Measurements from ENCODE around the gene HPS3.
"Not testable (repeated sequence)": the region's sequence is repeated elsewhere in the genome, so short reads cannot be mapped to it uniquely, and the experiment has no call there.

HPS3 gene

DNA sequence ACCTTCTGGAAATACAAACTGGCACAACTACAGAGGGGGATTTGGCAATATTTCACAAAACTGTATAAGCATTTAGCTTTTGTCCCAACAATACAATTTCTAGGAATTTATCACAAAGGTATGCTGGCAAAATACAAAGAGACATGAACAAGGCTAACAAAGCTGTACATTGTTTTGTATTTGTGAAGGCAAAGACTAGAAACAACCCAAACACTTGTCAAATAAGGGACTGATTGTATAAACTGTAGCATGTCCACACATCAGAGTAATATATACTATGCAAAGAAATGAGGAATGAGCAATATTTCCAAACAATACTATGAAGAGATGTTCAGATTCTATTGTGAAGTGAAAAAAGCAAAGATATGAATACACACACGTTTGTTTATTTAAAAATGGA is 65.8 kb downstream of the HPS3 start:
- no peak for DNase-seq (ENCODE audit: low read depth in 2 of 2)

DNA sequence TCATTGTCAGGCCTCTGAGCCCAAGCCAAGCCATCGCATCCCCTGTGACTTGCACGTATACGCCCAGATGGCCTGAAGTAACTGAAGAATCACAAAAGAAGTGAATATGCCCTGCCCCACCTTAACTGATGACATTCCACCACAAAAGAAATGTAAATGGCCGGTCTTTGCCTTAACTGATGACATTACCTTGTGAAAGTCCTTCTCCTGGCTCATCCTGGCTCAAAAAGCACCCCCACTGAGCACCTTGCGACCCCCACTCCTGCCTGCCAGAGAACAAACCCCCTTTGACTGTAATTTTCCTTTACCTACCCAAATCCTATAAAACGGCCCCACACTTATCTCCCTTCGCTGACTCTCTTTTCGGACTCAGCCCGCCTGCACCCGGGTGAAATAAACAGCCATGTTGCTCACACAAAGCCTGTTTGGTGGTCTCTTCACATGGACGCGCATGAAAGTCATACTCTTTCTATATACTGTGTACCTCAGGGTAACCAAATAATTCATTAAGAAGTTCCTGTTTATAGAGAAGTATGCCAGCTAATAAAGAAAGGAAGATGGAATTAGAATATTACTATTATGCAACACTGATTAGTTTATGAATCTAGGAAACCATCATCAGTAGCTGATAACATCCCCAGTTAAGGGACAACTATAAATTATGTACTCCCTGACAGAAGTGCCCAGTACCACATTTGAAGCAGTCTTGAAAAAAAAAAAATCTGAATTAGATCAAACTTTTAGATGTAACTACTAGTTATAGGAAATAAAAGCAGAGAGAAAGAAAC is 67.6 kb downstream of the HPS3 start:
- not testable (repeated sequence) for DNase-seq (ENCODE audit: low read depth in 2 of 2)

DNA sequence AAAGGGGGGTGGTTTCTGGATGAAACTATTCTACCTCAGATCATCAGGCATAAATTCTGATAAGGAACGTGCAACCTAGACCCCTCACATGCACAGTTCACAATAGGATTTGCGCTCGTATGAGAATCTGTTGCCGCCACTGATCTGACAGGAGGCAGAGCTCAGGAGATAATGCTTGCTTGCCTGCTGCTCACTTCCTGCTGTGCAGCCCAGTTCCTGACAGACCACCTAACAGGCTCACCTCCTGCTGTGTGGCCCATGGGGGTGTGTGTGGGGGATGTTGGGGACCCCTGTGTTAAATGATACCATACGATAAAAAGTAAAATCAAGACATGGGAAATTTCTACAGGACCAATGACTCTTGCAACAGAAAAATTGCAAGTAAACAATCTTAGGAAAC is 68.2 kb downstream of the HPS3 start:
- no peak for DNase-seq (ENCODE audit: low read depth in 2 of 2)

DNA sequence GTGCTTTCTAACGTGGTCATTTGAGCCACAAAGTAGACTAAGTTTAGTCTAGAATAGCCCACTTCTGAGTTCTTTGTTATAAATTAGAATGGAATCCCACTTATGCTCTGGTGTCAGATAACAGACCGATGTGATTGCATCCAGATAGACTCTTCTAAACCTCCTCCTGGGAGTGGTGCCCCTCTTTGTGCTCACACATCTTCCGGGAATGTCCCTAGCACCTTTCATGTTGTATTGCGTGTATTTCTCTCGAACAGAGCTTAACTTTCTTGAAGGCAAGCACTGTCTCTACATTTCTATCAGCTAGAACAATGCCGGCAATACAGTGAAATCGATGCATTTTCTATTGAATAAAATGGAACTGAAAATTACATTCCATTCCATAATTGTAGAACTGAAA is 69.2 kb downstream of the HPS3 start:
- DNase-seq (ENCODE audit: low read depth in 2 of 2), result no peak

DNA sequence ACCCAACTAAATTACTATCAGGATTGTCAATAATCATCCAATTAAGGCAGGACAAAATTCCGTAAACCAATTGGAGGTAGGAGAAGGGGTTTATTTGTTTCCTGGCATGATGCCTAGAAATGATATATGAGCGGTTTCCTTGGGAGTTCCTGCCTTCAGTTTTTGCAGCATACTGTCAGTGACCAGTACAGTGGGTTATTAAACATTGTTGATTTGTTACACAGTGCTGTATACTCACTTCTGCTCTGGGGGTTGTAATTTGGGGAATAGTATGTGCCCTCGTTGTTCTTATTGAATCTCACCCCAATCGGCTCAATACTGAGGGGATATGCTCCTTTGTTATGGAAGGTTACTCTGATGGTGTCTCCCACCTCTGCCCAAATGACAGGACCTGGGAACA is 70.0 kb downstream of the HPS3 start:
- no peak for DNase-seq (ENCODE audit: low read depth in 2 of 2)

DNA sequence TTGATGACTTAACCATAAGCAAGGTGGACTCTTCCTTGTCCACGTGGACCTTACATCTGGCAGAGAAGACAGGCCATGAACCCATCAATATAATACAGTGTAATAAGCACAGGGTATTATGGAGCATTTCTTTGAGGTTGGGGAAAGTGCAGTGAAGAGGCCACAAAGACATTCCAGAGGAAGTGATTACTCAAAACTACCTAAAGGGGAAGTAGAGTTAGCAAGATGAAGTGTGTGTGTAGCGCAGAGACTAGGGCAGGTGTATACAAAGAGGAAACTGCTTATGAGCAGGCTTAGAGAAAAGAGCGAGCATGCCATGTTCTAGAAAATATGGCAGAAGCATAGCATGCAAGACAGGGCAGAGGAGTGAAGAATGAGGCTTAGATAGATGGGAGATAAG is 74.3 kb downstream of the HPS3 start:
- DNase-seq (ENCODE audit: low read depth in 2 of 2), result no peak

DNA sequence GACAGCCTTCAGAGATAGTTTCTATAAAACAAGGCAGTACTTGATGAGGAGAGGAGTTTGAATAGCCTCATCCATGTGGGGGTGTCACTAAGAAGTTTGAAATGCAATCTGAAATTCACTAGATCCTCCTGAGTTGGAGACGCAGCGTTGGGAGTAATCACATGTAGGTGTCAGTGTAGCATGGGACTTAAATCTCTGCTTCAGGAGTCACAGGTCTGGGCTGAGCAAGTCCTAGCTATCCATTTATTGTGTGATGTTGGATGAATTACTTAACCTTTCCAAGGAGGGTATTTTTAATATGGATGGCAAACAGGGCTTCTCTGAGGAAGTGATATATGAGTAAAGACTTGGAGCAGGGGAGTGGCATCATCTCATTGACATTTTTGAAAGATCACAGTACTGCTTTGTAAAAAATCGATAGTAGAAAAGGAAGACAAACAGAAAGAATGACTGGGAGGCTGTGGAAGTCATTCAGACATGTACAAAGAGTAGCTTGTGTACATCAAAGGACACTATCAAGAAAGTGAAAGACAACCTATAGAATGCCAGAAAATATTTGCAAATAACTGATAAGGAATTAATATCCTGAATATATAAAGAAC is 75.1 kb downstream of the HPS3 start:
- DNase-seq (ENCODE audit: low read depth in 2 of 2), result no peak

DNA sequence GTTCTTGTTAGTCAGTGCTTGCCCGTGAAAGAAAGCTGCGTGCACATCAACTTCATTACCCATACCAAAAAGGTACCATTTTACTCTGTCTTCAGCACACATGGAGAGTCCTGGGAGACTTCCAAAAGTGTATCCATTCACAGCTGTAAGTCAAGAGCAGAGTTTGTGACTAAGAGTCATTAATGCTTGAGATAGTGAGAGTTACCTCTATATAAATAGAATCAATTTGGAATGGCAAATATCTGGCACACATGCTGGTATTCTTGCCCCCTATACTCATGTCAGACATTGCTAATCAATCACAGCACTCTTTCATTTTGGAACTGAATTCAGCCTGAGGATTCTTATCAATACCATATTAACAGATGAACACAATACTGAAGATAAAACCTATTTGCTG is 78.0 kb downstream of the HPS3 start:
- DNase-seq (ENCODE audit: low read depth in 2 of 2), result no peak

DNA sequence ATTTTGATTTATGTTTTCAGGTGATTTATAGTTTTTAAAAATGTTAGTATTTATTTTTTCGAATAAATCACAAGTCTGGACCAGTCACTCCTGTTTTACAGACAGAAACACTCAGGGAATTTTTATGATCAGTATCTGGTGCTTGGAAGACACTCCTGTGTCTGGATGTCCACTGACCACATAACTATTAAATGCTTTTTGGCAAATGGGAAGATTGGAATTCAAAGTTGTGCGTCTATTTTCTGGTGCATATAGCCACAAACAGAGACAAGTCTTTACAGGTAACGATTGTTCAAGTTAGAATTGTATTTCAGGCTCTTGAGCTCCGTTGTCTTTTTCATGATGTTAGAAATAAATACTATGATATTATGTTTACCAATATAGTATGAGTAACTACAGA is 80.0 kb downstream of the HPS3 start:
- no peak for DNase-seq (ENCODE audit: low read depth in 2 of 2)

DNA sequence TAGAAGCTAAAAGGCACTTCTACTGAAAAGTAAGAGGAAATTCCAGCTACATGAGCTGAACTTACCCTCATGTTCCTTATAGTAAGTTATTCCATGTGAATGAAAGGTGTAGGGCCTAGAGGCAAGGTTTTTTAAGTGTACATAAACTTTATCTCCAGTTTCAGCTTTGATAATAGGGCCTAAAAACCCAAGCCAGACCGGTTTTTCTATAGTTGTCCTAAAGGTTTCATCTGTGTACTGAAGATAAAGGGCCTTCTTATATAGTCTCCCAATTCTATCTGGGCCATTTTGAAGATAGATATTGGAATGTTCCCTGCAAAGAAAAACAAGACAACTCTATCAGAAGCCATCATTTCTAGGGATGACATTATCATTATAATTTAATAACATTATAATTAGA is 82.9 kb downstream of the HPS3 start:
- DNase-seq (ENCODE audit: low read depth in 2 of 2), result no peak

DNA sequence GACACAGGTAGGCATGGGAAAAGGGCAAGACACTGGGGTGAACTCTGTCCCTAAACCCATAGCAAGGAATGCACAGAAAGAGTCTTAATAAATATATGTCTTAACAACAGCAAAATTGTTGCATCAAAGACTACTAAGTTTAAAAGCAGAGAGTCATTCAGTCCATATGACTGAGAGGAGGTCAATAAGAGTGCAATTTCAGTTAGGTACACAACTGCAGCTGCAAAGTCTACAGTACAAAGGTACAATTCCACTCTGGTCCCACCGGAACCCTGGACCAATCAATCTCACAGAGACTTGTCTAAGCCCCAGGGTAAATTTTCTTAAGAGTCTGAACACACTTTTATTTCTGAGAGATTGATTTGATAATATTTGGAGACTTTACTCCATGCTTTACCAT is 85.3 kb downstream of the HPS3 start:
- DNase-seq (ENCODE audit: low read depth in 2 of 2), result no peak

DNA sequence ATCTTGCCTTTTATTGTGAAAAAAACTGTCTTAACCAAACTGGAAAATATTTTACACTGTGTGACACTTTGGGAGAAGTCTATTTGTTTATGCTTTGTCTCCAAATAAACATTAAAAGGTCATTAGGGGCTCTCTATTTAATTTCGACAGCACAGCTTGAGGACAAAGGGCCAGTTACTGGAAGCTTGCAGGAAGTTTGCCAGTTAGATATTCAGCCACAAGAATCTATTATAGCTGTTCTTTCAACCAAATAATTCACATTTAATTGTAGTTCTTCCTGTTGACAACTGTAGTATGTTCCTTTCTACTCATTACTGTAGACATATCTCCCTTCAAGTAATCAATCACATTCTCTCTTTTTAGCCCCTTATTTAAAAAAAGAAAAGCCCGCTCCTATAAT is 86.1 kb downstream of the HPS3 start:
- DNase-seq (ENCODE audit: low read depth in 2 of 2), result no peak

DNA sequence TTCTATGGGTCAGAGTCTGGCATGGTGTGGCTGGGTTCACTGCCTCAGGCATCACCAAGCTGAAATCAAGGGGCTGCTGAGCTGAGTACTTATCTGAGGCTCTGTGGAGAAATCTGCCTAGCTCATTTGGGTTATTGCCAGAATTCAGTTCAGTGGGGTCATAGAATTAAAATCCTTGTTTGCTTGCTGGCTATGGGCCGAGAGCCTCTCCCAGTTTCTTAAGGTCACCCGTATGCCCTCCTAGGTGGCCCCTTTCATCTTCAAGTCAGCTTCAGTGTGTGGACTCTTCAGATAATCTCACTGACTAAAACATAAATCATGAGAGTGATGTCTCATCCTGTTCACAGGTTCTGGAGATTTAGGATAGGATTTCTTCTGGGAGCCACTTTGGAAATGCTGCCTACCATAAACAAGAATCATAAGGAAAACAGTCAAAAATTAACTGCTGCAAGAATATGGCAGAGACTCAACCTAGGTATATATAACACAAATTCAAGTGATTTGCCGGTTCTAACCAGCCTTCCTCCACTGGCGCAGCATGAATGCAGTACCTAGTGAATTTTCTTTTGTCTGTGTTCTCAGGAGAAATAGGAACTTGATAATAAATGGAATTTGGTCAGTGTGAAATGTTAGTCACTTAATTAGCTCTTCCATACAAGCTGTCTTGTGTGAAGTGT is 86.9 kb downstream of the HPS3 start:
- no peak for DNase-seq (ENCODE audit: low read depth in 2 of 2)

DNA sequence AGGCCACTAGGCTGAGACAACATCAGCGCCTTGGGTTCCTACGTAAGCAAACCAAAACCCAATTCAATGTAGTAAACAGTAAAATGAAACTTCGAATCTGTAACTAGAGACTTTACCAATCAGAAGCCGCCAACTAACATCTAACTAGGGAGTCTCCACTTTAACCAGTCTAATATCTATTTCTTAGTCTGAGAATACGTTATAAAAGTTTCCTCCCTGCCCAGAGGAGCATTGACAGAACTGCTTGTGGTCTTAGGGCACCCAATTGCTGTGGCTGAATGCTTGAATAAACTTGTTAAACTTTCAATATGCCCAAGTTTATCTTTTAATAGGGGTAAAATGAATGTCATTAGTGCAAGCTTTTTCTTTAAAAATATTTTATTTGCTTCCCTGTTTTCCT is 87.9 kb downstream of the HPS3 start:
- DNase-seq (ENCODE audit: low read depth in 2 of 2), result no peak

DNA sequence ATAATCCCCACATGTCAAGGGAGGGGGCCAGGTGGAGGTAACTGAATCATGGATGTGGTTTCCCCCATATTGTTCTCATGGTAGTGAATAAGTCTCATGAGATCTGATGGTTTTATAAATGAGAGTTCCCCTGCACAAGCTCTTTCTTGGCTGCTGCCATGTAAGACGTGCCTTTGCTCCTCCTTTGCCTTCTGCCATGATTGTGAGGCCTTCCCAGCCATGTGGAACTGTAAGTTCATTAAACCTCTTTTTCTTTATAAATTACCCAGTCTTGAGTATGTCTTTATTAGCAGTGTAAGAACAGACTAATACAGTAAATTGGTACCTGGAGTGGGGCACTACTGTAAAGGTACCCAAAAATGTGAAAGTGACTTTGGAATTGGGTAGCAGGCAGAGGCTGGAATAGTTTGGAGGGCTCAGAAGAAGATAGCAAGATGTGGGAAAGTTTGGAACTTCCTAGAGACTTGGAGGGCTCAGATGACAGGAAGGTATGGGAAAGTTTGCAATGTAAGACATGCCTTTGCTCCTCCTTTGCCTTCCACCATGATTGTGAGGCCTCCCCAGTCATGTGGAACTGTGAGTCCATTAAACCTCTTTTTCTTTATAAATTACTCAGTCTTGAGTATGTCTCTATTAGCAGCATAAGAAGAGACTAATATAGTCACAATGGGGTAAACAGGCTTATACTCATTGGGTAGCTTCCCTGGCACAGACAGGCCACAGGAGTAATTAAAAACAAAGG is 90.1 kb downstream of the HPS3 start:
- not testable (repeated sequence) for DNase-seq (ENCODE audit: low read depth in 2 of 2)

DNA sequence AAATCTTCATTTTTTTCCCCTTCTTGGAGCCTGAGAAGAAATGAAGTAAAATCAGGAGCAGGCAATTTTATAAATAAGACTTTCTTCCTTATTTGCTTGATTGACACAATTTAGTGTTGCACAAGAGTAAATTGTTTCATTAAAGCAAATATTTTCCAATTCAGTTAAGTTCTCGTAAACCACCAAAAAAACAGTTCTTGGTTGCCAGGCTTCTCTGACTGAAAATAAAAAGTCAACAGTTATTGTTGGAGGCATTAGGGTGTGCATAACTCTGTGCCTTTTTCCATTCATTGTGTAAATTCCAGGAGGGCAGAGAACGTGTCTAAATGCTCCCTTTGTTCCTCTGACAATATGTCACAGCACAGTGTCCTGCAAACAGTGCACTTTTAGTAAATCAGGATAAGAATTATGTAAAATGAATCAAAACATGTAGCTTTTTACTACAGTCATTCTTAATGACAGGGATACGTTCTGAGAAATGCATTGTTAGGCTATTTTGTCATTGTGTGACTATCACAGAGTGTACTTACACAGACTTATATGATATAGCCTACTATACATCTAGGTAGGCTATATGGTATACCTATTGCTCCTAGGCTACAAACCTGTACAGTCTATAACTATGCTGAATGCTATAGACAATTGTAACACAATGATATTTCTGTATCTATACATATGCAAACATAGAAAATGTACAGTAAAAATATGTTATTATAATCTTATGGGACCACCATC is 92.5 kb downstream of the HPS3 start, which contains the start of gene CP:
CP (minus strand) TSS at position 47 of the 735 bp plus-strand sequence; CDS start at position 10, 37 bp downstream.
- DNase-seq (ENCODE audit: low read depth in 2 of 2), result no peak
